Smooth muscle cell (in vitro differentiated cells): ENCODE results near the gene OBI1. TPM values are rescaled to one million over a fixed set of nuclear protein-coding genes. Genes with fewer than 3 reads are reported as not detected.

Experiments used
- DNase-seq: peaks from one replicate; lab custom pipeline; 2025; ENCODE audit not compliant: unreplicated experiment; lab: John Stamatoyannopoulos, UW
- H2AFZ ChIP-seq: fragments of 200-600 bp; sonication (generic); 2 replicates; pipeline ENCODE4 v1.6.0; 2016; ENCODE audit warnings: antibody characterized with exemption, low read depth, mild to moderate bottlenecking
- H3F3A ChIP-seq: fragments of 200-600 bp; sonication (generic); 2 replicates; pipeline ENCODE4 v1.6.0; 2017; ENCODE audit warnings: antibody characterized with exemption, low read depth
- H3K27ac ChIP-seq: fragments of 200-600 bp; sonication (generic); 2 replicates; pipeline ENCODE4 v1.5.1; 2016; ENCODE audit warnings: low read depth, mild to moderate bottlenecking
- H3K27me3 ChIP-seq: fragments of 200-600 bp; sonication (generic); 2 replicates; pipeline ENCODE4 v1.6.1; 2016; ENCODE audit warnings: low read depth, mild to moderate bottlenecking
- H3K36me3 ChIP-seq: fragments of 200-600 bp; sonication (generic); 2 replicates; pipeline ENCODE4 v1.5.1; 2016; ENCODE audit warnings: low read depth
- H3K4me1 ChIP-seq: fragments of 200-600 bp; sonication (generic); 2 replicates; pipeline ENCODE4 v1.5.1; 2016; ENCODE audit warnings: low read depth
- H3K4me2 ChIP-seq: fragments of 200-600 bp; sonication (generic); 2 replicates; pipeline ENCODE4 v1.6.0; 2016; ENCODE audit warnings: mild to moderate bottlenecking
- H3K4me3 ChIP-seq: fragments of 200-600 bp; sonication (generic); 2 replicates; pipeline ENCODE4 v1.5.1; 2016; ENCODE audit warnings: mild to moderate bottlenecking
- H3K79me2 ChIP-seq: fragments of 200-600 bp; sonication (generic); 2 replicates; pipeline ENCODE4 v1.6.0; 2016; ENCODE audit warnings: low read depth, mild to moderate bottlenecking
- H3K9ac ChIP-seq: fragments of 200-600 bp; sonication (generic); 2 replicates; pipeline ENCODE4 v1.6.0; 2016; ENCODE audit warnings: low read depth
- H3K9me3 ChIP-seq: fragments of 200-600 bp; sonication (generic); replicated peaks from 2 replicates; pipeline ENCODE4 v1.5.1; 2016; ENCODE audit warnings: low read depth
- H4K20me1 ChIP-seq: fragments of 200-600 bp; sonication (generic); 2 replicates; pipeline ENCODE4 v1.6.0; 2016; ENCODE audit warnings: low read depth
- WGBS: methylation state at CpG from one replicate; pipeline ENCODE4 v1.1.7; 2016; ENCODE audit warnings: low lambda C conversion rate; 5-methylcytosine and 5-hydroxymethylcytosine counted together
- polyA plus RNA-seq: library from polyadenylated mRNA; unstranded; fragments of >200 nt; fragmentation: Nextera tagmentation; extraction: Ambion mirVana; gene quantifications from 2 replicates; pipeline ENCODE4 v1.2.1, GENCODE V29; 2016
- total RNA-seq: library from RNA; depleted of rRNA; stranded (reverse); fragments of >200 nt; gene quantifications from 2 replicates; pipeline ENCODE4 v1.2.3, GENCODE V29; 2014
- TF ChIP-seq, protein P1 (sequence below): fragments of 200-600 bp; sonication (generic); IDR thresholded peaks from 2 replicates; pipeline ENCODE4 v1.5.1; 2017; ENCODE audit warnings: borderline replicate concordance, mild to moderate bottlenecking, antibody characterized with exemption; ENCODE audit not compliant: insufficient read depth, poor library complexity, severe bottlenecking

OBI1 gene
- total and polyA plus RNA-seq, 2 experiments from 2014 or later = 7.0 to 15.2 TPM

DNA sequence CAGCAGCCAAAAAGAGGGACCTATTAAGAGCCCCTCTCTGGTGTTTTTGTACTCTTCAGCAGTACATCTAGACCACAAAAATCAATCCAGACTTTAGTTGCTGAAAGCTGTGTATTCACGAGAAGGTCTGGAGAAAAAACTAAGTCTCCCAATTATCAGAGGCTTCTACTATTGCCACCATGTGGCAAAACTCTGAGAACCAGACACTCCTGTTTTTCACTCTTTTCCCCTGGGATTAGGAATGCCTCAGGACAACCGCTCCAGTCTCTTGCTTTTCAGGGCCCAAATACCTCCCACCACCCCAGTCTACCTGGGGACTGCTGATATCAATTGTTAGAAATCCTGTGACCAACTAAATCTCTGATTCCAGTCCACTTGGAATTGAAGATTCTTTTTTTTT lies 30.1 kb upstream of the OBI1 start:
- no peaks in the 10 kb centered on the region for H4K20me1 ChIP-seq
- H3K4me3 ChIP-seq = no peak overlapping the region
- no peak overlapping the region for H3K27ac ChIP-seq
- H3K4me2 ChIP-seq = no peak overlapping the region
- TF ChIP-seq, protein P1, sequence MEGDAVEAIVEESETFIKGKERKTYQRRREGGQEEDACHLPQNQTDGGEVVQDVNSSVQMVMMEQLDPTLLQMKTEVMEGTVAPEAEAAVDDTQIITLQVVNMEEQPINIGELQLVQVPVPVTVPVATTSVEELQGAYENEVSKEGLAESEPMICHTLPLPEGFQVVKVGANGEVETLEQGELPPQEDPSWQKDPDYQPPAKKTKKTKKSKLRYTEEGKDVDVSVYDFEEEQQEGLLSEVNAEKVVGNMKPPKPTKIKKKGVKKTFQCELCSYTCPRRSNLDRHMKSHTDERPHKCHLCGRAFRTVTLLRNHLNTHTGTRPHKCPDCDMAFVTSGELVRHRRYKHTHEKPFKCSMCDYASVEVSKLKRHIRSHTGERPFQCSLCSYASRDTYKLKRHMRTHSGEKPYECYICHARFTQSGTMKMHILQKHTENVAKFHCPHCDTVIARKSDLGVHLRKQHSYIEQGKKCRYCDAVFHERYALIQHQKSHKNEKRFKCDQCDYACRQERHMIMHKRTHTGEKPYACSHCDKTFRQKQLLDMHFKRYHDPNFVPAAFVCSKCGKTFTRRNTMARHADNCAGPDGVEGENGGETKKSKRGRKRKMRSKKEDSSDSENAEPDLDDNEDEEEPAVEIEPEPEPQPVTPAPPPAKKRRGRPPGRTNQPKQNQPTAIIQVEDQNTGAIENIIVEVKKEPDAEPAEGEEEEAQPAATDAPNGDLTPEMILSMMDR = no peak
- H3F3A ChIP-seq = no peaks in the 10 kb centered on the region
- 19% methylated on average over 2 of the region's 2 CpGs for WGBS
- no peaks in the 10 kb centered on the region for H3K79me2 ChIP-seq
- H3K9ac ChIP-seq = no peak overlapping the region
- no peak for DNase-seq
- H3K27me3 ChIP-seq = peaks cover 9% of the 10 kb centered on the region
- no peaks in the 10 kb centered on the region for H3K36me3 ChIP-seq
- no peak overlapping the region for H2AFZ ChIP-seq
- H3K4me1 ChIP-seq = no peaks in the 10 kb centered on the region
- H3K9me3 ChIP-seq = no peaks in the 10 kb centered on the region

DNA sequence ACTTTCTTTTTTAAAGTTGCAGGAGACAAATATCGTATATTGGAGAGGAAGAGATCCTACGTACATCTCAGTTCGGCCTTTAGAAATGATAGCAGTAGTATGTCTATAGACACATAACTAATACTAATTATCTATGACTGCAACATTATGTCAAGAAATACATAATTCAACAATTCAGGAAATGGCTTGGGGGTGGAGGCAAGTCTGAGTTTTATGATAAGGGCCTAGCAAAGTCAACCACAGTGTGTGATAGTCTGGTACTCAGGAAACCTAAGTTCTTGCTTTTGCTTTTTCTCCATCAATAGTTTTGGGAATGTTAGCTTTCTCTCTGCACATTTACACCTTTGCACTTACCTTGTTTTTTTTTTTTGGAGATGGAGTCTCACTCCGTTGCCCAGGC lies 27.5 kb upstream of the OBI1 start:
- no peaks in the 10 kb centered on the region for H3F3A ChIP-seq
- H3K9ac ChIP-seq = no peak overlapping the region
- no peaks in the 10 kb centered on the region for H3K79me2 ChIP-seq
- TF ChIP-seq, protein P1 = no peak
- H3K9me3 ChIP-seq = no peaks in the 10 kb centered on the region
- H3K4me2 ChIP-seq = no peak overlapping the region
- peaks cover 9% of the 10 kb centered on the region for H3K27me3 ChIP-seq
- 93% methylated on average over 4 of the region's 4 CpGs for WGBS
- no peaks in the 10 kb centered on the region for H3K36me3 ChIP-seq
- no peak for DNase-seq
- no peak overlapping the region for H3K27ac ChIP-seq
- H4K20me1 ChIP-seq = no peaks in the 10 kb centered on the region
- H2AFZ ChIP-seq = no peak overlapping the region
- no peak overlapping the region for H3K4me3 ChIP-seq
- no peaks in the 10 kb centered on the region for H3K4me1 ChIP-seq

DNA sequence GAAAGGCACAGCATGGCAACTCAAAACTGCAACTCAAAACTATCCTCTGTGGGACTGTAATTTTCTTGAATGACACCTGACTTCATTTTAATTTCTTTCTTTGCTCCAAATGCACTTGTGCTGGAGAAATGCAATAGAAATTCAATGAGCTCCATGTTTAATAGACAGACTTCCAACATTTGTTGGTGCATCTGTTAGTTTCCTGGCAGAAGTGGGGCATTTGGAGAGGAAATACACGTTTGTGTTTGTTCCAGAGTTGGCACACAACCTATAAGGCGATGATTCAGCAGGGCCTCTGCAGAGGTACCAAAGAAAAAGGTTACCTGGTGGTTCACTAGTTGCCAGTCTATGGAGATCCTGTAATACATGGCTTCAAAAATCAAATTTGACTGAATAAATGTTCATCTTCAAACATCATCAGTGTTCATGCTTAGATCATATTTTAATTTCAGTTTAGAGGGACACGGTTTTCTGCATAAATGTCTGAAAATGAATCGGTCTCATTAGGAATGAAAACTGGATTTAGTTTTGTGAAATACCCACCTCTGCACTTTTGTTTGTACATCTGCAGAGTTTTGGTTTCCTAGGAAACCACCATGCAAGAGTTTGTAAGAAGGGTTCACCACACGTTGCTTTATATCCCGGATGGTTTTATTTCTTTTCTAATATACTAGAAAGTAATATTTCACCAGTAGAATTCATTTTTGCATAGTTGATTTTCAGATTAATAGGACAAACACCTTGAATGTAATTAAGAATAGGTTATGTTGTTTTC lies 21.8 kb upstream of the OBI1 start:
- no peaks in the 10 kb centered on the region for H3F3A ChIP-seq
- H3K4me3 ChIP-seq = no peak overlapping the region
- no peak overlapping the region for H3K27ac ChIP-seq
- WGBS = 59% methylated on average over 6 of the region's 6 CpGs
- H3K27me3 ChIP-seq = peaks cover 3% of the 10 kb centered on the region
- H3K9me3 ChIP-seq = no peaks in the 10 kb centered on the region
- no peaks in the 10 kb centered on the region for H3K36me3 ChIP-seq
- TF ChIP-seq, protein P1 = no peak
- no peak overlapping the region for H3K9ac ChIP-seq
- no peak overlapping the region for H3K4me2 ChIP-seq
- H2AFZ ChIP-seq = no peak overlapping the region
- H4K20me1 ChIP-seq = no peaks in the 10 kb centered on the region
- DNase-seq = no peak
- no peaks in the 10 kb centered on the region for H3K4me1 ChIP-seq
- H3K79me2 ChIP-seq = no peaks in the 10 kb centered on the region

DNA sequence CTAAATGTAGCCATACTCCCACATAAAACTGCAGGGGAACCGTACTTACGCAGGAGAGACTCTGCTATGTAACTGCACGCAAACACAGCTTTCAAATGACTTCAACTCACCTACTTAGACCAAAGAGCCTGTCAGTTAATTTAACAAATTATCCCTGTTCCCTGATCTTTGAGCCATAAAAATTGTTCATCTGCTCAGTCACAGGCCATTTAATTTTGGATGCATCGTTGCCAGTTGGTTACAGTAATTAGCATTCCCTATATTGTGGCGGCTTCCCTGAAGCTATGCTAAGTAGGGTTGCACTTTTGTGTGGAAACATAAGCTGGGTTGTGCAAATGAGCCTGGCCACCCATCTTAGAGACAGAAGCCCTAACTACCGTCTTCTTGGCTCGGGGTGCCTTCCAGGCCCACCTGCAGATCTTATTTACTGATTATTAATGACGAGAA lies 21.2 kb upstream of the OBI1 start:
- Histone ChIP-seq H3K9me3 (no peaks in the 10 kb centered on the region), H3K4me2 (no peak overlapping the region), H3K4me1 (no peaks in the 10 kb centered on the region), H2AFZ (no peak overlapping the region), H3K79me2 (no peaks in the 10 kb centered on the region), H3K4me3 (no peak overlapping the region), H3K27me3 (peaks cover 3% of the 10 kb centered on the region), H3F3A (no peaks in the 10 kb centered on the region), H4K20me1 (no peaks in the 10 kb centered on the region), H3K36me3 (no peaks in the 10 kb centered on the region), H3K27ac (no peak overlapping the region), H3K9ac (no peak overlapping the region)
- DNase-seq = no peak
- TF ChIP-seq, protein P1 = no peak
- 76% methylated on average over 8 of the region's 8 CpGs for WGBS
